BE2C (cell line): ENCODE data around the gene DENND6B.

Source experiments
- DNase-seq: peaks from one replicate; pipeline ENCODE4 v3.0.0-alpha.2; 2020
- H3K27me3 ChIP-seq: fragments of 250-450 bp; sonication (Bioruptor Pico); 2 replicates; pipeline ENCODE4 v1.5.1; 2020; ENCODE audit warnings: mild to moderate bottlenecking
- H3K36me3 ChIP-seq: fragments of 250-450 bp; sonication (Bioruptor Pico); 2 replicates; pipeline ENCODE4 v1.5.1; 2020; ENCODE audit warnings: mild to moderate bottlenecking
- H3K4me1 ChIP-seq: fragments of 250-450 bp; sonication (Bioruptor Pico); 2 replicates; pipeline ENCODE4 v1.5.1; 2020
- H3K4me3 ChIP-seq: 2 replicates; pipeline ENCODE4 v1.5.1; 2011; ENCODE audit warnings: low read depth, low read length
- H3K9me3 ChIP-seq: fragments of 250-450 bp; sonication (Bioruptor Pico); 2 replicates; pipeline ENCODE4 v1.5.1; 2020
- TF ChIP-seq, protein P1 (sequence below): IDR thresholded peaks from 2 replicates; pipeline ENCODE4 v1.5.1; 2012; ENCODE audit warnings: mild to moderate bottlenecking, low read depth, low read length

The DENND6B gene

DNA sequence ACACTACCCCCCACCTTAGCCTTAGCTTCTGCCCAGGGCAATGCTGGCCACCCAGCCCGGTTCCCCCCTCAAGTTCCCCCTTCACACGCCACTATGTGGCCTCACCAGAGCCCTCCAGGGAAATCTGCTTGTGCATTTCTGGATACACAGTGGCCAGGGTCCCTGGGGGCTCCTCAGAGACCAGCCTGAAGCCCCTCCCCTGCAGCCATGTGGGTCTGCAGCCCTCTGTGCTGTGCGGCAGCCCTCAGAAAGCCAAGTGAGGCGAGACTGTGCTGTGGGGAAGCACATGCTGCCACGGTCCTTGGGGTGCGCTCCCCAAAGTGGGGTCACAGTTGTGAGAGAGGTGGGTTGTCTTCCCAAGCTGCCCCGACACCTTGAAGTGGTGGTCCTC lies 17.2 kb downstream of the DENND6B start:
- H3K4me1 ChIP-seq, result peaks cover 32% of the 10 kb centered on the region
- no peaks in the 10 kb centered on the region; the same call in 1 of the 2 replicates for H3K36me3 ChIP-seq
- no peak overlapping the region for H3K4me3 ChIP-seq
- TF ChIP-seq, protein P1, sequence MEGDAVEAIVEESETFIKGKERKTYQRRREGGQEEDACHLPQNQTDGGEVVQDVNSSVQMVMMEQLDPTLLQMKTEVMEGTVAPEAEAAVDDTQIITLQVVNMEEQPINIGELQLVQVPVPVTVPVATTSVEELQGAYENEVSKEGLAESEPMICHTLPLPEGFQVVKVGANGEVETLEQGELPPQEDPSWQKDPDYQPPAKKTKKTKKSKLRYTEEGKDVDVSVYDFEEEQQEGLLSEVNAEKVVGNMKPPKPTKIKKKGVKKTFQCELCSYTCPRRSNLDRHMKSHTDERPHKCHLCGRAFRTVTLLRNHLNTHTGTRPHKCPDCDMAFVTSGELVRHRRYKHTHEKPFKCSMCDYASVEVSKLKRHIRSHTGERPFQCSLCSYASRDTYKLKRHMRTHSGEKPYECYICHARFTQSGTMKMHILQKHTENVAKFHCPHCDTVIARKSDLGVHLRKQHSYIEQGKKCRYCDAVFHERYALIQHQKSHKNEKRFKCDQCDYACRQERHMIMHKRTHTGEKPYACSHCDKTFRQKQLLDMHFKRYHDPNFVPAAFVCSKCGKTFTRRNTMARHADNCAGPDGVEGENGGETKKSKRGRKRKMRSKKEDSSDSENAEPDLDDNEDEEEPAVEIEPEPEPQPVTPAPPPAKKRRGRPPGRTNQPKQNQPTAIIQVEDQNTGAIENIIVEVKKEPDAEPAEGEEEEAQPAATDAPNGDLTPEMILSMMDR, result no peak
- H3K9me3 ChIP-seq, result no peaks in the 10 kb centered on the region
- DNase-seq, result peak; percentile 86
- H3K27me3 ChIP-seq, result no peaks in the 10 kb centered on the region

DNA sequence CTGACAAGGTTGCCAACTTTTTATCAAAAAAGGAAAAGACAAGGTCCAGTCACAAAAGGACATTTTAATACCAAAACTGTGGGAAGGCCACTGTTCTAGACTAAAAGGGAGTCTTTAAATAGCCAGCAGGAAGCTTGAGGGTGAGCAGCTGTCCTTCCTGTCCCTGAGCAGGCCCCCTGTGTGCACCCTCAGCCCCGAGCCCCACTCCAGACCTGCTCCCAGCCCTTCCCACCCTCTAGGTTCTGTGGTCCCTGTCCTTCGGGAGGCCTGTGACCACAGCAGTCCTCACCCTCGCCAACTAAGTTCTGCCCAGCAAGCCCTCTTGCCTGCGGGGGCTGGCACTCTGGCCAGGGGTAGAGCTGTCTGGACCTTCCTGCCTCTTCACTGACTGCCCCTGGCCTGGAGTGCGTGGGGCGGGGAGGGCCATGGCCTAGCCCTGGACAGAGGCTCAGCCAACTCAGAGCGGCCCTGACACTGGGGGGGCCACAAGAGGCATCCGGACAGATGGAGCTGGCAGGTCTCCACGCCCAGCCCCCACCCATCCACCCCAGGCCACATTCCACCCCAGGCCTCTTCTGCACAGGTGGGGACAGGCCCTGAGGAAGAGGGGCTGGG lies 17.7 kb downstream of the DENND6B start:
- DNase-seq, result no peak
- Histone ChIP-seq H3K27me3 (no peaks in the 10 kb centered on the region), H3K4me1 (peaks cover 34% of the 10 kb centered on the region), H3K4me3 (no peak overlapping the region), H3K36me3 (no peaks in the 10 kb centered on the region; the same call in 1 of the 2 replicates), H3K9me3 (no peaks in the 10 kb centered on the region)
- TF ChIP-seq, protein P1, result no peak

DNA sequence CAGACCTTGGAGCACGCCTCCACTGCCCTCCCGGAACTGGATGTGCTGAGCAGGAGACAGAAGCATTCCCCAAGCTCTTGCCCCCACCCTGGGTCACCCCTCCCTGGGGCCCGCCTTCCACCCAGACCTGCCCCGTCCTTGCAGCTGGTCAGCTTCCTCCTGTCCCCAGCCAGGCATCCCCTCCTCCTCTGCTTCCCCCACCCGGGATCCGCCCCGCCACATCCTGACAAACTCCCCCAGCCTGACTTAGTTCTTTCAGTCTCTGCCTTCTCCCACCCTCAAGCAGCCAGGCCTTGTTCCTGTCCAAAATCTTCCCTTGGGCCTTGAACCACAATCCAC lies 18.2 kb downstream of the DENND6B start:
- no peaks in the 10 kb centered on the region; the same call in 1 of the 2 replicates for H3K36me3 ChIP-seq
- TF ChIP-seq, protein P1, result no peak
- no peaks in the 10 kb centered on the region for H3K9me3 ChIP-seq
- no peak overlapping the region for H3K4me3 ChIP-seq
- peaks cover 40% of the 10 kb centered on the region for H3K4me1 ChIP-seq
- DNase-seq, result no peak
- no peaks in the 10 kb centered on the region for H3K27me3 ChIP-seq

DNA sequence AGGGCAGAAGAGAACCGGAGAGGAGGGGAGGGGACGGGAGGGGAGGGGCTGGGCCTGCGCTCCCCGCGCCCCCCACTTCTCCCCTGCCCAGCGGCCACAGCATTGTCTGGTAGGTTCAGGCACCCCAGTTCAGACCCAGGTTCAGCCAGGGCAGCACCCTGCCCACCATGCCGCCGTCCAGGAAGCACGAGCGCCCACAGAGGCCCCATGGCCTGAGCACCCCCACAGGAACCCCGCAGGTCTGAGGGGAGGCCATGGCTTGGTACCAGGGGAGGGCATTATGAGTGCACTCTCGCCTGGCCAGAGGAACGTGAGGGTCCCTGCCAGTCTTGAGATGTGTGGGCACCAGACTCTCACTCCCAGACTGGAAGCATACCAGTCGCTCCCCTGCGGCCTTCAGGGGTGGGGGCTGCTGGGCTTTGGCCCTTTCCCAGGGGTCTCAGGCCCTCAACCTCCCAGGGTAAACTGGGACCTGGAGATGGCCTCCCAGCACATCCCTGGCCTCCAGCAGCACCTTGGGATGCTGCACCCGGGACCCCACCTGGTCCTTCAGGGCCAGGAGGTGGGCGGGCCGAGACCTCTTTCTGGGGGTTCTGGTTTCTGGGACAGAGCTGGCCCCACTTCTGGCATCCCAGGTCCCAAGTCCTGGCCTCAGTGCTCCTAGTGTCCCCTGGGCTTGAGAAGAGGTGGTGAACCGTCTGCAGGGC lies 18.8 kb downstream of the DENND6B start:
- DNase-seq, result no peak
- TF ChIP-seq, protein P1, result no peak
- peaks cover 3% of the 10 kb centered on the region for H3K36me3 ChIP-seq
- H3K27me3 ChIP-seq, result no peaks in the 10 kb centered on the region
- H3K9me3 ChIP-seq, result no peaks in the 10 kb centered on the region
- peaks cover 44% of the 10 kb centered on the region for H3K4me1 ChIP-seq
- H3K4me3 ChIP-seq, result no peak overlapping the region

DNA sequence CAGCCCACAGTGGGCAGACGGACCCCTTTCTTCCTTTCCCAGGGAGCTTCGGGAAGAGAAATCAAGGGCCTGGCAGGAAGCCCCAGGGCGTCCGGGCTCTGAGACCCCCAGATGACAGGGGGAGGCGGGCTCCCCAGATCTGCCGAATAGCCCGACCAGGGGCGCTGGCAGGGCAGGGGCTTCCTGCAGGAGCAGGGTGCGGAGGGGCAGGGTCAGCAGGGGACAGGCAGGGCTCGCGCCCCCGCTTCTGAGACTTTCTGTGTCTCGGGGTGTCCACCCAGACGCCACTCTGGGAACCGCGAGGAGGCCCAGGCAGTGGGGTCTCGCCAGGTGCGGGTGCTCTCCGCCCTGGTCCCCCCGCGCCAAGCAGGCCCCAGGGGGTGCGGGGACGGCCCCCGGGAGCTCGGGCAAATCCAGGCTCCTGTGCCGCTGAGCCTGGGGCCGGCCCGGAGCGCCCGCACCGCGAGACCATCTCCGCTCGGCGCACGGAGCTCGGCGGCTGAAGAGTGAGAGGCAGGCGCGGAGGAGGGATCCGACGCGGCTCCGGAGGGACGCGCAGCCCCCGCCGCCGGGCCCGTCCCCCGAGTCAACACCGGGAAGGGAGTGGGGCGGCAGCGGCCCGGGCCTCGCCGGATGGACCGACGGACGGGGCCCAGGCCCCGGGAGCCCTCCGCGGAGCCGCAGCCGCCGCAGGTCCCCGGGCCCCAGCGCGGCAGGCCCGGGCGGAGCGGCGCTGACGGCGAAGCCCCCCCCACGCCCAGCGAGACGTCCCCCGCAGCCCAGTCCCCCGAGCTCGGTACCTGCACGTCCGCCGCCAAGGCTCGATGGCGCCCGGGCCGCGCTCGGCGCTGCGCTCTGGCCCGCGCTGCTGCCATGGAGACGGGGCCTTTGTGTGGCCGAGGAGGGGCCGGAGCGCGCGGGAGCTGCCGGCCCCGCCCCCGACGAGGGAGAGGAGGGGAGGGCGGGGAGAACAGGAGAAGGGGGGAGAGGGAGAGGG lies 19.8 kb downstream of the DENND6B start, which contains the start of gene PLXNB2:
Gene PLXNB2, minus strand, starts transcription at position 894 of the 997 bp plus-strand sequence. CDS start 17,062 bp downstream, outside the sequence.
- Histone ChIP-seq H3K36me3 (peaks cover 3% of the 10 kb centered on the region), H3K27me3 (no peaks in the 10 kb centered on the region), H3K4me3 (peak within 1 kb of the TSS; percentile 92), H3K4me1 (peaks cover 51% of the 10 kb centered on the region), H3K9me3 (no peaks in the 10 kb centered on the region)
- DNase-seq, result peak; percentile 80
- TF ChIP-seq, protein P1, result no peak
